Stimulated activated CD8-positive, alpha-beta memory T cell treated with anti-CD3 and anti-CD28 coated beads, Interleukin-4, amount 100 ng/mL, for 1 hour (primary cell): ENCODE data around the gene TTC17.
"Not testable (repeated sequence)": the region's sequence is repeated elsewhere in the genome, so short reads cannot be mapped to it uniquely, and the experiment has no call there.

Experiments
- DNase-seq, 2 donors: peaks; one replicate each; pipeline ENCODE4 v3.0.0-alpha.2; 2020; ENCODE audit warnings: low read depth in 2 of 2, low spot score in 1 of 2

The TTC17 gene, protein sequence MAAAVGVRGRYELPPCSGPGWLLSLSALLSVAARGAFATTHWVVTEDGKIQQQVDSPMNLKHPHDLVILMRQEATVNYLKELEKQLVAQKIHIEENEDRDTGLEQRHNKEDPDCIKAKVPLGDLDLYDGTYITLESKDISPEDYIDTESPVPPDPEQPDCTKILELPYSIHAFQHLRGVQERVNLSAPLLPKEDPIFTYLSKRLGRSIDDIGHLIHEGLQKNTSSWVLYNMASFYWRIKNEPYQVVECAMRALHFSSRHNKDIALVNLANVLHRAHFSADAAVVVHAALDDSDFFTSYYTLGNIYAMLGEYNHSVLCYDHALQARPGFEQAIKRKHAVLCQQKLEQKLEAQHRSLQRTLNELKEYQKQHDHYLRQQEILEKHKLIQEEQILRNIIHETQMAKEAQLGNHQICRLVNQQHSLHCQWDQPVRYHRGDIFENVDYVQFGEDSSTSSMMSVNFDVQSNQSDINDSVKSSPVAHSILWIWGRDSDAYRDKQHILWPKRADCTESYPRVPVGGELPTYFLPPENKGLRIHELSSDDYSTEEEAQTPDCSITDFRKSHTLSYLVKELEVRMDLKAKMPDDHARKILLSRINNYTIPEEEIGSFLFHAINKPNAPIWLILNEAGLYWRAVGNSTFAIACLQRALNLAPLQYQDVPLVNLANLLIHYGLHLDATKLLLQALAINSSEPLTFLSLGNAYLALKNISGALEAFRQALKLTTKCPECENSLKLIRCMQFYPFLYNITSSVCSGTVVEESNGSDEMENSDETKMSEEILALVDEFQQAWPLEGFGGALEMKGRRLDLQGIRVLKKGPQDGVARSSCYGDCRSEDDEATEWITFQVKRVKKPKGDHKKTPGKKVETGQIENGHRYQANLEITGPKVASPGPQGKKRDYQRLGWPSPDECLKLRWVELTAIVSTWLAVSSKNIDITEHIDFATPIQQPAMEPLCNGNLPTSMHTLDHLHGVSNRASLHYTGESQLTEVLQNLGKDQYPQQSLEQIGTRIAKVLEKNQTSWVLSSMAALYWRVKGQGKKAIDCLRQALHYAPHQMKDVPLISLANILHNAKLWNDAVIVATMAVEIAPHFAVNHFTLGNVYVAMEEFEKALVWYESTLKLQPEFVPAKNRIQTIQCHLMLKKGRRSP

DNA sequence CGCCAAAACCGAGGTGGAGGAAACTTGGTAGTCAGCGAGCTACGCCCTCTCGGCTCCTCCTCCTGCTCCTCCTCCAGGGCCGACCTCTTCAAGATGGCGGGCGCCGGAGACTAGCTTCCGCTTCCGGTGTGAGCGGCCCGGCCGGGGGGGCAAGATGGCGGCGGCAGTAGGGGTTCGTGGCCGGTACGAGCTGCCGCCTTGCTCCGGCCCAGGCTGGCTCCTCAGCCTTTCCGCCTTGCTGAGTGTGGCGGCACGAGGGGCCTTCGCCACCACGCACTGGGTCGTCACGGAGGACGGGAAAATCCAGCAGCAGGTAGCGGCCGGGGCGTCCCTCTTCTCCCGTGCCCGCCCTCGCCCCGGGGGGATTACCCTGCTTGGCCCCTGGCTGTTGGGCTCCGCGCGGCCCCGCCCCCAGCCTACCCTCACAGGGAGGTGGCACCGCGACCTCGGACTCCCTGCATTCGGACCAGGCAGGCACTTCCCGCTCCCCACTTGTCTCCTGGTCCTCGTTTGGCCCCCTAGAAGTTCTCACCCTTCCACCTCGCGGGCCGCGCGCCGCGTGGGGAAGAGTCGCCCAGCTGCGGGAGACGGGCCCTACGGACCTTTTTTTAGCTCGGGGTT is at the start of gene TTC17:
TTC17 (plus strand) TSS at position 120 of the 621 bp plus-strand sequence; CDS start at position 155, 35 bp downstream.
- DNase-seq, result peak; percentile 87 to 88

DNA sequence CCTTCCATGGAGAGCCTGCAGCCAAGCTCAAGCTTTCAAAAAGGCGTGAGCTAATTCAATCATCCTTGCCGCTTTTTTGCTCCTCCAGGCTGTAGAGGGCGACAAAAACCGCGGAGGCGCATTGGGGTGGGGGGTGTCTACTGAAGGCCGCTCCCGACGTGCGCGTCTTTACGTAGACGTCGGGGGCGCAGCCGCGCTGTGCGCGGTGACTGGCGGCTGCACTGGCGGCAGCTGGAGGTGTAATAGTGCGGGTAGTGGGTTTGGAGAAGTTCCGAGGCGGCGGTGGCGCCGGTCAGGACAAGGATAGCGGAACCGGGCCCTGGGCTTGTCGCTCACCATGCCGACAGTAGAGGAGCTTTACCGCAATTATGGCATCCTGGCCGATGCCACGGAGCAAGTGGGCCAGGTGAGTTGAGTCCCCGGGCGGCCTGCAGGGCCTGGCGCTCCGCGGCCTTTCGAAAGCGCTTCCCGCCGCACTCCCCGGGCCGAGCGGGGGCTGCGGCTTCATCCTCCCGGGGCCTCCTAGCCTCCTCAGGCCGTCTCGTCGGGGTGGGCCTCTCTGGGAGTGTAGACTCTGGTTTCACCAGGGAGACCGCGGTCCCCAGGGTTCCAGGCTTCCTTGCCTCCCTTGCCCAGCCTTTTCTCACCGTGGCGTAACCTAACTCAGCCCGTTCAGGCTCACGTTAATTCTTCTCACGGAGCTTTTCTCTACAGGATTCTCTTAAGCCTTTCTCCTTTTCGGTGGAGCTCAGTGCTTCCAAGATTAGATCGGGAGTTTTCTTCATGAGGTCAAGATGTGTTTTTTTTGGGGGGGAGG is 46.7 kb upstream of the TTC17 start, which contains the start of gene API5:
API5 (plus strand) TSS at position 206 of the 817 bp plus-strand sequence; CDS start at position 338, 132 bp downstream.
- DNase-seq, result peak; percentile 86 to 87

DNA sequence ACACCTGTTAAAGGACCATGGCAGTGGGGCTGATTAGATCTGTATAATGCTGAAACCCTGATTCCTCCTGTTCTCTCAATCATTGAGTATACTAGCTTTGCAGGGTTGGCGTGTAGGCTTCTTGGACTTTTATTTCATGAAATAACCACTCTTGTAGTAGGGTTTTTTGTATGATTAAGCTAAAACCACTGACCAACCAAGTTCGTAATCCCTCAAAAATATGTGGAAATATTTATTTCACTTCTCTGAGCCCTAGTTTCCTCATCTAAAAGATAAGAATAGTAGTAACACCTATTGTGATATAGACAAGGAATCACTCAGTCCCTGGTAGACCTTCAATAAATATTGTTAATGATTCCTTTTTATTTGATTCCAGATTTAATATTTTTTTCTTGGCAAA is 42.8 kb upstream of the TTC17 start:
- no peak for DNase-seq

DNA sequence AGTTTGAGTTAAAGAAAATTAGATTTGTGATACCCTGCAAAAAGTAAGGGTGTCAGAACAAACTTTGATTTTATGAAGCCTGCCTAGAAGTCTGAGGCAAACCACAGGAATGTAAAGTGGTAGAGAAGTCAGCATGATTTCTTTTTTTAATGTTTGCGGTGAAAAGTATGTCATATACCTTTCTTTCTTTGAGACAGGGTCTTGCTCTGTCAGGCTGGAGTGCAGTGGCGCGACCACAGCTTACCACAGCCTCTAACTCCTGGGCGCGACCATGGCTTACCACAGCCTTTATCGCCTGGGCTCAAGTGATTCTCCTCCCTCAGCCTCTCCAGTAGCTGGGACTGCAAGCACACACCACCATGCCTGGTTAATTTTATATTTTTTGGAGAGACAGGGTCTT is 42.3 kb upstream of the TTC17 start:
- DNase-seq, result no peak

DNA sequence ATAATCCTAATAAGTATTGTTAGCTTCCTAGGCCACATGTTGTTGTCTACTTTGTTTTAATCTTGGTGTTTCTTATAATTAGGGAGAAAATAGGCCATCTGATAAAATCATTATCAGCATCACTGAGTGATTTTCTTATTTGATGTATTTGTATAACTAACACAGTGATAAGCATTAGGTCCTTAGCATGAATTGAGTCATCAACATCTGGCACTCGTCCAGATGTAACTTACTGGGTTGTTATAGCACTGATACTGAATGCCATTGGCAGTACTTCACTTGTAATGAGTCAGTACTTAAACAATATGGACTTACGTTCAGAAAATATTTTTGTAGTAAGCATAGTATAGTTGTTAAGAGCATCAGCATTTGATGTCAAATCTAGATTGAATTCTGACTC is 30.7 kb upstream of the TTC17 start:
- no peak for DNase-seq

DNA sequence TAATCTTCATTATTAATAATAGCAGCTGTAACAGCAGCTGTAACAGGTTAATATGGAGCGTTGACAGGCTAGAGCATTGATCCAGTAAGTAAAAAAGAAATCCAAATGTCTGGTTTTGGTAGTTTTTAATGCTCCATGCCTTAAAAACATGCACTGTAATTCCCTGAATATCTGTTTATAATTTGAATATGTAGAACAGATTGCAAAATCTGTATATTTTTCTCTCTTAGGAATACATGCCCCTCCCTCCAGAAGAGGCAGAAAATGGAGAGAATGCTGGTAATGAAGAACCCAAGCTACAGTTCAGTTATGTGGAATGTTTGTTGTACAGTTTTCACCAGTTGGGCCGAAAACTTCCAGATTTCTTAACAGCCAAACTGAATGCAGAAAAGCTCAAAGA is 30.2 kb upstream of the TTC17 start:
- no peak for DNase-seq

DNA sequence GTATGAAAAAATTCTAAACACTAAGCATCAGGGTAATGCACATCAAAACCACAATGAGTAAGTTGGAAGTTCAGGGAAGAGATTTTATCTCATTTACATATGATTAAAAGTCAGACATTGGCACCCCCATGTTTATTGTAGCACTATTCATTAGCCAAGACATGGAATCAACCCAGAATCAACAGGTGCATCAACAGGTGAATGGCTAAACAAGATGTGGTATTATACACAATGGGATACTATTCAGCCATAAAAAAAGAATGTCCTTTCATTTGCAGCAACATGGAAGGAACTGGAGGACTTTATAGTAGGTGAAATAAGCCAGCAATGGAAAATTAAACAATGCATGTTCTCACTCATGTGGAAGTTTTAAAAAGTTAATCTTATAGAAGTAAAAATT is 17.6 kb upstream of the TTC17 start:
- DNase-seq, result no peak

DNA sequence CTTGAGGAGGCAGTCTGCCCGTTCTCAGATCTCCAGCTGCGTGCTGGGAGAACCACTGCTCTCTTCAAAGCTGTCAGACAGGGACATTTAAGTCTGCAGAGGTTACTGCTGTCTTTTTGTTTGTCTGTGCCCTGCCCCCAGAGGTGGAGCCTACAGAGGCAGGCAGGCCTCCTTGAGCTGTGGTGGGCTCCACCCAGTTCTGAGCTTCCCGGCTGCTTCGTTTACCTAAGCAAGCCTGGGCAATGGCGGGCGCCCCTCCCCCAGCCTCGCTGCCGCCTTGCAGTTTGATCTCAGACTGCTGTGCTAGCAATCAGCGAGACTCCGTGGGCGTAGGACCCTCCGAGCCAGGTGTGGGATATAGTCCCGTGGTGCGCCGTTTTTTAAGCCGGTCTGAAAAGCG is 7.3 kb upstream of the TTC17 start:
- DNase-seq, result not testable (repeated sequence)

DNA sequence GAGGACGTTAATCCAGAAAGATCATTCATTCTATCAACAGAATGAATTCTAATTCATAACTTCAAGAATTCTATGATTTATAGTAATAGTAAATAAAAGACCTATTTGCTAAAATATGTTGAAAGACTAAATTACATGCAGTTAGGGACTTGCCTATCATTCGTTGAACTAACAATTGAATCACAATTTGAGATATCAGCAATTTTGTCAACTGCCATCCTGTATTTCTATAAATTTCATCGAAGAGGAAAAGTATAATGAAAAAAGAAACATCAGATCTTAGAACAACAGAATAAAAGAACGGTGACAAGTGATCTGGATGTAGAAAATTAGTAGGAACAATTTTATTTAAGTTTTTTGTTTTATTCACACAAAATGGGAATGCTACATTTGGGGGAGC is 4.4 kb upstream of the TTC17 start:
- DNase-seq, result no peak

DNA sequence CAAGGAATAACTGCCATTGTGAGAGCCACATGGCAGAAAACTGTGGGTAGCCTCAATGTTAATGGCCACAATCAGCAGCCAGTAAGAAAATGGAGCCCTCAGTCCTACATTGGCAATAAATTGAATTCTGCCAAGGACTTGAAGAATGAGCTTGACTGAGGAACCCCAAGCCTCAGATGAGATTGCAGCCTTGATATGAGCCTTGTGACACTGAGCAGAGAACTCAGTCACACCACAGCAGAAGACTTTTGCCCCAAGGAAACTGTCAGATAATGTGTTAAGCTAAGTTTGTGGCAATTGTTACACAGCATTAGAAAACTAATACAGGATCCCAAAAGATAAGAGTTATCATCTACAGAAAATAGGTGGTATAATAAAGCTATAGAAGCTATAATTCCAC is 2.4 kb upstream of the TTC17 start:
- DNase-seq, result no peak

DNA sequence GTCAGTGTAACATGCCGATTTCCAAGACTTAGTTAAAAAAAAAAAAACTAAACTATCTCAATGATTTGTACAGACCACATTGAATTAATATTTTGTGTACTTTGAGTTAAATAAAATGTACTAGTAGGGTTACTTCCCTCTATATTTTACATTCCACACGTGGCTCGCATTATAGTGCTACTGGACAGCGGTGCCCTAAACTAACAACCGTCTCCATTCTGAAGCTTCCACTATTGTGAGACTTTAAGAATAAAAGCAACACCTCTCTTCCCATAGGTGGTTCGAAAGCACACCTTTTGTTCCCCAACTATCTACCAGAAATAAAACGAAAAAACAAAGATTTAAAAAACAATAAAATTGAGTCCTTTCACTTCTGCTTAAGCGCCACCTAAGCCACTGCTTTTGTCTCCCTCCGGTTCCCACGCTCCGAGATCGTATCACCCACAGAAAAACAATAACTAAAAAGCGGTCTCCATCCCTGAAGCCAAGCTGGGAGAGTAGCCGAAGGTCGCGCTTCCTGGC is 380 bp upstream of the TTC17 start:
- DNase-seq, result no peak

DNA sequence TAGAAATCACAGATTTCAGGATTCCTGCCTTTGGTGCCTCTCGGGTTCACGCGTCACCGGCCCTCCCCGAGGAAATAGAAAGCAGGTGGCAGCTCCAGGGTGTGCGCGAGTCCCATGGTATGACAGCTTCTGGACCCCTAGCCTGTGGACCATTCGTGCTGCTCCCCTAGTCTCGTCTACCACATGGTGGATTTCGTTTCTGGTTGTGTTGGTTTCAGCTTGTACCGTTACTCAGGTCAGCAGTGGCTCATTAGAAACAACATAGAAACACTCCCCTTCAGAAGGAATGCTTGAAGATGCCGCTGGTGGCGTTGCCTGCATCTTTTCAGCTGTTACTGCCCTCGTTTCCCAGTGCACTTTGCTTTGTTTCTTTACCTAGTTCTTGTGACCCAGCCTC is 700 bp downstream of the TTC17 start:
- DNase-seq, result no peak

DNA sequence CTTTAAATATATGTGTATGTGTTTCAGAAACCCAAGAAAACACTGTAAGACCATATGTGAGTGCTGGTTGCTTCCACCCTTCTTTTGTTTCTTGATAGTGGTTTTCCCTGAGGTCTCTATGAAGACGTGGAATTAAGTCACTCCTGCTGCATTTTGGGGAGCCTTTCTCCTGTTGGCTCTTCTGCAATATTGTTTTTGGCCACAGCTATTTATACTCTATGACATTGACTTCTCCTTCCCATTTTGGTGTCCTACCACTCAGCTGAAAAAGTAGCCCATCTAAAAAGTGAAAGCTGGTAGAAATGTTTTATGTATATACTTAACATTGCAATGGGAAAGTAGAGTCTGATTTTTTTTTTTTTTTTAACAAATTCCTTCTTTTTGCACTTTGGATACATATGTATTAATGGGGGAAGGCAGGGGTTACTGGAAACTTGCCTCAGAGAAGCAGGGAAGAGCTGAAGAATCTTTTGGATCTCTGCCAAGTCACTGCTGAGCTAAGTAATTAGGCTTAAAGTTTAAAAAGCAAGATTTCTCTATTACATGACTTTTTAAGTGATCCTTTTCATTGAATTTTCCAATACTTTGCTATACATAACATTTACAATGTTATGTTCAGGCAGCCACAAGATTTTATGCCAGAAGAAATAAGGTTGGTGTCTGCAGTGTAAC is 1.8 kb downstream of the TTC17 start:
- DNase-seq, result no peak

DNA sequence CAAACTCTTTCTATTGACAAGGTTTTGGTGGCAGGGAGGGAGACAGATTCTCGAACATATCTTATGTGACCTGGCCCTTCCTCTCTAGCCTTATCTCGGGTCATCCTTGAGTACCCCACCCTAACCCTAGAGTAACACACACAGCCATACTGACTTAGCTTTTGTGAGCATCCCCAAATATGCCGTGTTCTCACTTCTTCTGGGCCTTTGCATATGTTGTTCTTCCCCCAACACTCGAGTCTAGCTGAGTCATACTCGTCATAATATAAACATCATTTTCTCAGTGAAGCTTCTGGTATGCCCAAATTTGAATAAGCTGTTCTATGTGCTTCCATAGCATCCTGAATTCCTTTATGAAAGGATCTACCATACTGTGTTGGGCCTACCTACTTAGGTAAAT is 8.0 kb downstream of the TTC17 start:
- DNase-seq, result no peak

DNA sequence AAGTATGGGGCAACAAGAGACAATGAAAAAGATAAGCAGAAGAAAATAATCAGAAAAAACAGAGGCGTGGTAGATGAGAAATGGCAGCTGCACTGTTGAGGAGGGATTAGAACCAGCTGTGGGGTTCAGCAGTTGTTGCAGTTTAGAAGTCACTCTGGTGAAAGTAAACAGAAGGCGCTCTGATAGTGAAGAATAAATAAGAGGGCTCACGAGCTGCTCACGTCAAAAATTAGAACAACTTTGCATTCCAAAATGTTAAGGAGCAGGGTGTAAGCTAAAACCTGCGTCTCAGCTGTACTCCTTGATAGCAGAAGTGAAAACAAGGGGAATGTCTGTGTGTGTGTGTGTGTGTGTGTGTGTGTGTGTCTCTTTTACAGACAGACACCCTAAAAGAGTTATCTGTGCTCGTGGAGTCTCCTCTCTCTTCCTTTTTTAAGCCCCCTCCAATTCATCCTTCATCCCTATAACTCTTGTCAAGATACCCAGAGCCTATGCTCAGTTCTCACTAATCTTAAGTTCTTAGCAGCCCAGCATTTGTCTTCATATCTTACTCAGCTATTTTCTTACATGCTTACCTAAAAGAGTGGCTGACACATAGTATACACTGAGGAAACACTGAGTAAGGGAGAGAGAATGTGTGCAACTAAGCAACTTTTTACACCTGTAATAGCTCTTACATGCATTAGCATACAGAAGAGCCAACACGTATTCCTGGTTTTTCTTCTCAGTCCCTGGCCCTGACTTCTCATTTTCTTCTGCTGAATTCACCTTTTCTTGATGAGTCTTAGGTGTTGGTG is 8.9 kb downstream of the TTC17 start:
- DNase-seq, result no peak

DNA sequence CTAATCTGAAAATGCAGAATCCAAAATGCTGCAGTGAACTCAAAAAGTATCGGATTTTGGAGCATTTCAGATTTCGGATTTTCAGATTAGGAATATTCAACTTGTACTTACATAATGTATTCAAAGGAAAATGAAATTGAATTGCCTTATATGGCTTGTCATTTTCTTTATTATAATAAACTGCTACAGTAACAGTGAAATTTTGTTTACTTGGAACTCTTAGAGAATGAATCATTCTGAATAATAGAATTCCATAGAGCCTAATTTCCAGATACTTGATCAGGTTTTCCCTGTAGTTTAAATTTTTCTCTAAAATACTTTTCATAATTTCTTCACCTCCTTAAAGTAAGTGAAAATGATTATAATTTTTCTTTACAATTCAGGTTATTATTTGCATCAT is 17.3 kb downstream of the TTC17 start:
- no peak for DNase-seq

DNA sequence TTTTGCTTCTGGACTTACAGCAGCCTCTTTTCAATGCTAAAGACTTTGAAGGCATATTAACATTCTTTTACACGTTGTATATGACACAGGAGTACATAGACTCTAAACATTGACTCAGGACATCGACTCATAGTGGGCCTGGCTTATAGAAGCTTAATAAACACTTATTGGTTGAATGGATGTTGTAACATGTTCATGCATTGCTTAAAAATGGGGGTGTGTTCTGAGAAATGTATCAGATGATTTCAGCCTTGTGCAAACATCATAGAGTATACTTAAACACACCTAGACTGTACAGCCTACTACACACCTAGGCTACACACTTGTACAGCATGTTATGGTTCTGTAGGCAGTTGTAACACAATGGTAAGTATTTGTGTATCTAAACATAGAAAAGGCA is 17.9 kb downstream of the TTC17 start:
- DNase-seq, result no peak

DNA sequence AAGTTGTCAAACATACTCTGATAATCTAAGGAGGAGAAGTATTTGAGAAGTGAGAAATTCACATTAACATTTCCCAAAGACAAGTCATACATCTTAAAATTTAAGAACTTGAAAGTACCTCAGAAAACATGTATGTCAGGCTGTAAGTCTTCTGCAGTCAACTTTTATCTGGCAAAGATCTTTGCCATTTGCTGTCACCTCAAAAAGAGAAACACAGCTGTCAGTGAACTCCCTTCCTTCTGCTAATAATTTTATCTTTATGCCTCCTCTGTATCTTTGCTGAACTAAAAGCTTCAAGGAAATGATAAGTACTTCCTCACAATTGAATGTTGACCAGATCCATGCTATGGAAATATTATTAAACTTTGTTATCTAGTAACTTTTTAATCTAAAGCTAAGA is 18.7 kb downstream of the TTC17 start:
- no peak for DNase-seq

DNA sequence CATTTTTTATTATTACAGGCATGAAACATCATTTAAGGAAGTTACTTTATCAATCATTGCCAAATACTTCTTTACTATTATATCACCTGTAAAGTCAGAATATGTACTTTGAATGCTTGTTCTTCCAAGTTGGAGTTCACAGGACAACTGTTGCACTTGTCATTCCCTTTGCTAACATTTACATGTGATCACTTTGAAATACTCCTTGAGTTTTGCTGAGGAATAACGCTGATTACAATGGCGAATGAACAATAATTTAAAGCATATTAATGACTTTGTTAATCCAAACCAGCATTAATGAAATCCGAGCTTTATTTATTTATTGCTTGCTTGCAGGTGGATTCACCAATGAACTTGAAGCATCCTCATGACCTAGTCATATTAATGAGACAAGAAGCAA is 20.2 kb downstream of the TTC17 start:
- no peak for DNase-seq
